H1 (cell line): ENCODE data around the gene NCSTN. TPM values are rescaled to one million over a fixed set of nuclear protein-coding genes. Genes with fewer than 3 reads are reported as not detected.

Experiments used
- CTCF ChIA-PET: fragments of 300-600 bp; sonication (Branson Sonifier 250); formaldehyde crosslinking; loops from one replicate; lab custom pipeline; 2021; ENCODE audit not compliant: partially characterized antibody; lab: Charles Lee
- POLR2A ChIA-PET: fragments of 300-600 bp; sonication (Branson Sonifier 250); formaldehyde crosslinking; loops from one replicate; lab custom pipeline; 2021; ENCODE audit warnings: inconsistent platforms; ENCODE audit not compliant: partially characterized antibody; lab: Charles Lee
- DNase-seq, 2 experiments: peaks; one replicate each; pipeline versions ENCODE4 v3.0.0 to v3.0.0-alpha.2; 2010 to 2022; ENCODE audit warnings: low spot score in 2 of 2, low read depth in 1 of 2, mixed read lengths in 1 of 2
- FAIRE-seq: peaks from 2 replicates; lab custom pipeline; 2011; peaks lifted over from hg19 to GRCh38; lab: Jason Lieb, UNC
- H2AFZ ChIP-seq: 2 replicates; pipeline ENCODE4 v1.8.1; 2012; ENCODE audit warnings: low read length, inconsistent platforms
- H2AK5ac ChIP-seq: 2 replicates; pipeline ENCODE4 v1.6.1; 2013; ENCODE audit warnings: low read depth, low read length
- H2BK120ac ChIP-seq: replicated peaks from 2 replicates; pipeline ENCODE3; 2013; ENCODE audit warnings: low read depth, low read length, inconsistent platforms
- H2BK12ac ChIP-seq: 2 replicates; pipeline ENCODE4 v1.6.1; 2013; ENCODE audit warnings: low read depth, low read length
- H2BK15ac ChIP-seq: 2 replicates; pipeline ENCODE4 v1.6.1; 2013; ENCODE audit warnings: low read length
- H2BK20ac ChIP-seq: 2 replicates; pipeline ENCODE4 v1.6.1; 2013; ENCODE audit warnings: low read length
- H2BK5ac ChIP-seq: 2 replicates; pipeline ENCODE4 v1.6.1; 2013; ENCODE audit warnings: low read depth, low read length
- H3K14ac ChIP-seq: 2 replicates; pipeline ENCODE4 v1.6.1; 2013; ENCODE audit warnings: inconsistent platforms; ENCODE audit not compliant: insufficient read length
- H3K18ac ChIP-seq: 2 replicates; pipeline ENCODE4 v1.6.1; 2013; ENCODE audit warnings: low read length; ENCODE audit errors: extremely low read depth
- H3K23ac ChIP-seq: 2 replicates; pipeline ENCODE4 v1.6.1; 2013; ENCODE audit warnings: inconsistent platforms; ENCODE audit not compliant: insufficient read length
- H3K23me2 ChIP-seq: 2 replicates; pipeline ENCODE4 v1.6.1; 2013; ENCODE audit warnings: low read depth, low read length
- H3K27ac ChIP-seq: 2 replicates; pipeline ENCODE4 v1.6.1; 2011; ENCODE audit warnings: low read depth, low read length, inconsistent platforms
- H3K27me3 ChIP-seq, 4 experiments: replicated peaks in 1 of 4; 1 replicate in 1 of 4; 2 replicates in 3 of 4; pipeline versions ENCODE4 v1.6.1 to v1.8.1; 2011 to 2013; ENCODE audit warnings: low read length in 3 of 4, mild to moderate bottlenecking in 3 of 4, inconsistent platforms in 2 of 4, mixed read lengths in 2 of 4, moderate library complexity in 1 of 4; ENCODE audit not compliant: control insufficient read depth in 3 of 4, insufficient read depth in 3 of 4; ENCODE audit errors: extremely low read depth in 1 of 4
- H3K36me3 ChIP-seq, 4 experiments: 2 replicates each; pipeline versions ENCODE4 v1.6.1 to v1.8.1; 2011 to 2013; ENCODE audit warnings: mild to moderate bottlenecking in 4 of 4, low read length in 3 of 4, moderate library complexity in 2 of 4, control low read depth in 1 of 4, inconsistent platforms in 1 of 4; ENCODE audit not compliant: insufficient read depth in 4 of 4, control insufficient read depth in 2 of 4
- H3K4ac ChIP-seq: replicated peaks from 2 replicates; pipeline ENCODE3; 2013; ENCODE audit warnings: low read length, low read depth, mixed read lengths, inconsistent platforms; ENCODE audit not compliant: insufficient read length
- H3K4me1 ChIP-seq, 4 experiments: replicated peaks in 1 of 4; 1 replicate in 1 of 4; 2 replicates in 3 of 4; pipeline versions ENCODE4 v1.6.1 to v1.8.1; 2011 to 2013; ENCODE audit warnings: low read length in 3 of 4, inconsistent platforms in 2 of 4, mixed read lengths in 1 of 4; ENCODE audit not compliant: insufficient read depth in 4 of 4, control insufficient read depth in 3 of 4
- H3K4me2 ChIP-seq, 2 experiments: 2 replicates each; pipeline versions ENCODE4 v1.6.1 to v1.8.1; 2011 to 2013; ENCODE audit warnings: low read depth in 2 of 2, low read length in 2 of 2, control low read depth in 1 of 2, inconsistent platforms in 1 of 2, mild to moderate bottlenecking in 1 of 2; ENCODE audit not compliant: insufficient read depth in 1 of 2
- H3K4me3 ChIP-seq, 4 experiments: fragments of 200-600, 300-600 bp in 1 of 4; sonication (generic), shearing (Covaris generic), sonication (Bioruptor Twin) in 1 of 4; 2 replicates each; pipeline versions ENCODE4 v1.5.1 to v1.8.1; 2011 to 2016; ENCODE audit warnings: low read length in 4 of 4, low read depth in 3 of 4, control low read depth in 2 of 4, inconsistent platforms in 2 of 4, mild to moderate bottlenecking in 2 of 4, mixed read lengths in 1 of 4, moderate library complexity in 1 of 4; ENCODE audit not compliant: insufficient read depth in 2 of 4; ENCODE audit errors: extremely low read depth in 1 of 4
- H3K56ac ChIP-seq: replicated peaks from 2 replicates; pipeline ENCODE3; 2013; ENCODE audit warnings: low read depth, mild to moderate bottlenecking, mixed read lengths, low read length, inconsistent platforms; ENCODE audit not compliant: insufficient read length
- H3K79me1 ChIP-seq: 2 replicates; pipeline ENCODE4 v1.6.1; 2013; ENCODE audit warnings: low read depth, low read length, control low read depth
- H3K79me2 ChIP-seq, 2 experiments: 2 replicates each; pipeline versions ENCODE4 v1.6.1 to v1.8.1; 2012 to 2013; ENCODE audit warnings: low read length in 2 of 2, mild to moderate bottlenecking in 2 of 2, inconsistent platforms in 1 of 2; ENCODE audit not compliant: insufficient read depth in 2 of 2, control insufficient read depth in 1 of 2
- H3K9ac ChIP-seq, 4 experiments: replicated peaks in 1 of 4; 1 replicate in 1 of 4; 2 replicates in 3 of 4; pipeline versions ENCODE4 v1.6.1 to v1.8.1; 2011 to 2013; ENCODE audit warnings: low read depth in 3 of 4, low read length in 3 of 4, control low read depth in 2 of 4, mild to moderate bottlenecking in 2 of 4, moderate library complexity in 2 of 4, inconsistent platforms in 1 of 4; ENCODE audit errors: extremely low read depth in 1 of 4
- H3K9me3 ChIP-seq, 2 experiments: 2 replicates each; pipeline versions ENCODE4 v1.6.1 to v1.8.1; 2012 to 2013; ENCODE audit warnings: mild to moderate bottlenecking in 2 of 2, moderate library complexity in 2 of 2, control low read depth in 1 of 2, inconsistent platforms in 1 of 2, low read depth in 1 of 2, low read length in 1 of 2, mixed read lengths in 1 of 2; ENCODE audit not compliant: insufficient read depth in 2 of 2
- H4K20me1 ChIP-seq, 2 experiments: replicated peaks in 1 of 2; 2 replicates each; pipeline versions ENCODE3 to v1.8.1; 2011 to 2013; ENCODE audit warnings: inconsistent platforms in 2 of 2, low read length in 2 of 2, mild to moderate bottlenecking in 1 of 2; ENCODE audit not compliant: insufficient read depth in 2 of 2, control insufficient read depth in 1 of 2
- H4K5ac ChIP-seq: 2 replicates; pipeline ENCODE4 v1.6.1; 2013; ENCODE audit warnings: low read length, low read depth, mixed read lengths, inconsistent platforms; ENCODE audit not compliant: insufficient read length
- H4K8ac ChIP-seq: 2 replicates; pipeline ENCODE4 v1.8.0; 2013; ENCODE audit warnings: mild to moderate bottlenecking, moderate library complexity, low read length, inconsistent platforms; ENCODE audit not compliant: insufficient read depth; ENCODE audit errors: extremely low read depth
- H4K91ac ChIP-seq: replicated peaks from 2 replicates; pipeline ENCODE3; 2013; ENCODE audit warnings: low read length, mixed read lengths, inconsistent platforms; ENCODE audit not compliant: insufficient read length
- SIRT6 ChIP-seq: IDR thresholded peaks from one replicate; pipeline ENCODE4 v1.7.1; 2012; ENCODE audit warnings: low read length, inconsistent platforms
- TCF12 ChIP-seq: IDR thresholded peaks from 2 replicates; pipeline ENCODE4 v1.6.1; 2011; ENCODE audit warnings: low read depth, mild to moderate bottlenecking, low read length
- WGBS, 2 experiments: shearing (Covaris generic) in 1 of 2; methylation state at CpG; one replicate each; pipeline versions ENCODE4 v1.1.6 to v1.1.7; 2013 to 2015; ENCODE audit warnings: low lambda C conversion rate in 2 of 2, mixed read lengths in 2 of 2, inconsistent platforms in 1 of 2, low coverage in 1 of 2, missing lambda C conversion rate in 1 of 2; ENCODE audit not compliant: insufficient replicate concordance in 2 of 2, insufficient coverage in 1 of 2, insufficient read length in 1 of 2; ENCODE audit errors: extremely low coverage in 1 of 2, missing lambda C conversion rate in 1 of 2; 5-methylcytosine and 5-hydroxymethylcytosine counted together
- polyA plus RNA-seq, 7 experiments: library from polyadenylated mRNA; depleted of rRNA in 3 of 7; stranded (reverse) in 5 of 7; unstranded in 2 of 7; fragments of >200 nt in 5 of 7; fragments of 200-250 nt in 2 of 7; gene quantifications; 1 replicate in 5 of 7; 2 replicates in 1 of 7; 4 replicates in 1 of 7; pipeline versions ENCODE4 v1.2.1 to v1.2.3, GENCODE V29; 2011 to 2013; ENCODE audit warnings: missing spikeins in 2 of 7, mixed read lengths in 2 of 7
- total RNA-seq: library from RNA; stranded (reverse); fragmentation: NEBNext Ultra II Directional; extraction: Animal tissue kit (Norgen Biotek cat#: 25700); gene quantifications from 2 replicates; pipeline ENCODE4 v1.2.1, GENCODE V29; 2021
- TF ChIP-seq, protein P1 (sequence below): IDR thresholded peaks from 2 replicates; pipeline ENCODE4 v1.6.1; 2011; ENCODE audit warnings: low read length, improper control_type of control experiment

NCSTN gene
- total and polyA plus RNA-seq, 2 of the 8 experiments (the other 6 are each of a cell fraction or from before 2014, with no cell fraction given) = 64.7 to 125 TPM

DNA sequence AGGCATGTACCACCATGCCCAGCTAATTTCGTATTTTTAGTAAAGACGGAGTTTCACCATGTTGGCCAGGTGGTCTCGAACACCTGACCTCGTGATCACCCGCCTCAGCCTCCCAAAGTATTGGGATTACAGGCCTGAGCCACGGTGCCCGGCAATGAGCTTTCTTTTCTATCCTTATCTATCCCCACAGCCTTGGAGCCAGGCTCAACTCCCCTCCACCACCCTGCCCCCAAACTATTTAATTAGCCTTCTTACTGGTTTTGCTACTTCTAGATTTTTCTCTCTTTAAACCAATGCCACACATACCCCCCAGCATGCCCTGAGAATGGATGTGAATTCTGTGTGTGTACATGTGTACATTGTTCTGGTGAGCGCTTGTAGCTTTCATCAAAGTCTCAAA, 51.5 kb downstream of the NCSTN start:
- Histone ChIP-seq H3K9me3 (no peaks in the 10 kb centered on the region), H3K14ac (no peak overlapping the region), H3K18ac (no peak overlapping the region), H2BK12ac (no peak overlapping the region), H4K20me1 (no peaks in the 10 kb centered on the region), H3K23ac (no peak overlapping the region), H2BK120ac (no peak overlapping the region), H3K79me1 (no peaks in the 10 kb centered on the region), H2AFZ (no peak overlapping the region), H2BK15ac (no peak overlapping the region), H3K4ac (no peak overlapping the region), H3K4me1 (peaks cover 4 to 16% (median 10%) of the 10 kb centered on the region in 4 experiments), H3K4me2 (no peak overlapping the region), H3K27ac (no peak overlapping the region), H3K4me3 (no peak overlapping the region), H4K91ac (no peak overlapping the region), H3K27me3 (no peaks in the 10 kb centered on the region; a peak in 1 of 7 replicates), H3K9ac (no peak overlapping the region; a peak in 1 of 7 replicates), H4K5ac (no peak overlapping the region), H2BK5ac (no peak overlapping the region), H3K23me2 (no peaks in the 10 kb centered on the region), H3K56ac (no peak overlapping the region), H4K8ac (peak overlapping the region; percentile 9; the same call in 1 of the 2 replicates), H2AK5ac (no peak overlapping the region), H3K79me2 (no peaks in the 10 kb centered on the region), H3K36me3 (no peaks in the 10 kb centered on the region), H2BK20ac (no peak overlapping the region)
- FAIRE-seq (no peak), DNase-seq (no peak)
- ChIA-PET CTCF (interaction anchor here (2.1 to 6.4 kb wide), 2 partner anchors 16 to 40 kb away, joined by 7 to 51 read pairs; no protein-coding TSS in a partner anchor), POLR2A (interaction anchor here (0.9 to 2.0 kb wide), 4 partner anchors 13 to 32 kb away, joined by 3 to 6 read pairs (median 4); no protein-coding TSS in a partner anchor)
- WGBS, 2 experiments = 94% methylated on average over 8 of the region's 8 CpGs; no CpG with 5 or more reads in 1 of the 2 experiments
- TF ChIP-seq, protein P1, sequence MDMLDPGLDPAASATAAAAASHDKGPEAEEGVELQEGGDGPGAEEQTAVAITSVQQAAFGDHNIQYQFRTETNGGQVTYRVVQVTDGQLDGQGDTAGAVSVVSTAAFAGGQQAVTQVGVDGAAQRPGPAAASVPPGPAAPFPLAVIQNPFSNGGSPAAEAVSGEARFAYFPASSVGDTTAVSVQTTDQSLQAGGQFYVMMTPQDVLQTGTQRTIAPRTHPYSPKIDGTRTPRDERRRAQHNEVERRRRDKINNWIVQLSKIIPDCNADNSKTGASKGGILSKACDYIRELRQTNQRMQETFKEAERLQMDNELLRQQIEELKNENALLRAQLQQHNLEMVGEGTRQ = no peak
- TF ChIP-seq TCF12 = no peak
- TF ChIP-seq SIRT6 = no peak
